Activated T-cell treated with anti-CD3 and anti-CD28 coated beads, Interleukin-2, amount 50 U/mL, for 24 hours (primary cell): ENCODE results near the gene TUBGCP6.
A peak's percentile ranks its signal among the peaks of the same experiment; 100 is the strongest.

Source experiments
- DNase-seq: peaks from one replicate; pipeline ENCODE4 v3.0.0-alpha.2; 2020
- H3K27ac Mint-ChIP-seq: 2 replicates; pipeline ENCODE4 v1.8.0; 2020; ENCODE audit warnings: mild to moderate bottlenecking, mixed read lengths
- H3K27me3 Mint-ChIP-seq: 2 replicates; pipeline ENCODE4 v1.8.0; 2020; ENCODE audit warnings: mixed read lengths
- H3K36me3 Mint-ChIP-seq: 2 replicates; pipeline ENCODE4 v1.8.0; 2020; ENCODE audit warnings: low read depth, mixed read lengths
- H3K4me1 Mint-ChIP-seq: 2 replicates; pipeline ENCODE4 v1.8.0; 2020; ENCODE audit warnings: low read depth, mixed read lengths
- H3K4me3 Mint-ChIP-seq: 2 replicates; pipeline ENCODE4 v1.8.0; 2020; ENCODE audit warnings: mild to moderate bottlenecking, moderate library complexity, mixed read lengths
- H3K9me3 Mint-ChIP-seq: 2 replicates; pipeline ENCODE4 v1.8.0; 2020; ENCODE audit warnings: mixed read lengths

Gene TUBGCP6

DNA sequence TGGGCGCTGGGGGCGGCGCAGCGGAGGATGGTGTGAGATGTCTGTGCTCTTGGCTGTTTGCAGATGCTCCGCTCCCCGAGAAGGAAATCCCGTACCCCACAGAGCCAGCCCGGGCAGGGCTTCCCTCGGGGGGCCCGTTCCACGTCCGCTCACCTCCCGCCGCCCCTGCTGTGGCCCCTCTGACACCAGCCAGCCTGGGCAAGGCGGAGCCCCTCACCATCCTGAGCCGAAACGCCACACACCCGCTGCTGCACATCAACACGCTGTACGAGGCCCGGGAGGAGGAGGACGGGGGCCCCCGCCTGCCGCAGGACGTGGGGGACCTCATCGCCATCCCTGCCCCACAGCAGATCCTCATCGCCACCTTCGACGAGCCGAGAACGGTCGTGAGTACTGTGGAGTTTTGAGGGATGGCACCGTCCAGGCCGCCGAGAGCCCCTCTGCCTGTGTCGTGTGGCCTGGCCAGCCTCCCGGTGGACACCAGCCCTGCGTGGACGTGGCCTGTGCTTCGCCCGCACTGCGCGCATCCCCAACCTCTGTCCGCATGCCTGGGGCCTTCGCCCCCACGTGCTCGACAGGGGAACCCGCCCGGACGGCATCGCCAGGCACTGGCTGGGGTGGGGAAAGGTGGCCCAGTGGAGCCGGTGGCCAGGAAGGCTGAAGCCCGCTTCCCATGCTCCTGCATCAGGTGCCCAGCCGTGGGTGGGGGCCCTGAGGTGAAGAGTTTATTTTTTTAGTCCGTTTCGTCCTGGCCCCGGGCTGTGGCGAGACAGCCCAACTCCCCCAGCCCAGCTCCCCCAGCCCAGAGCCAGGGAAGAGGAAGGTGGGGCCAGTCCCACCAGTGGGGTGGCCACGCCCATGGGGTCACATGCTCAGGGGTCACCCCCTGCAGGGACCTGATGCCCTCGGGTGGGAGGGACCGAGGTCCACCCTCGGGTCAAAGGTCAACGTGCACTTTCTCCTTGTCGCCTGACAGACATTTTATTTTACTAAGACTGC lies 65.7 kb downstream of the TUBGCP6 start:
- H3K4me3 Mint-ChIP-seq, result no peak overlapping the region
- DNase-seq, result no peak
- H3K9me3 Mint-ChIP-seq, result no peaks in the 10 kb centered on the region
- peaks cover 4% of the 10 kb centered on the region for H3K4me1 Mint-ChIP-seq
- no peak overlapping the region for H3K27ac Mint-ChIP-seq
- H3K36me3 Mint-ChIP-seq, result no peaks in the 10 kb centered on the region
- peaks cover 16% of the 10 kb centered on the region for H3K27me3 Mint-ChIP-seq

- no peaks in the 10 kb centered on the region for H3K9me3 Mint-ChIP-seq
- no peak overlapping the region for H3K4me3 Mint-ChIP-seq
- DNase-seq, result no peak
- peaks cover 4% of the 10 kb centered on the region for H3K4me1 Mint-ChIP-seq
- no peak overlapping the region for H3K27ac Mint-ChIP-seq
- H3K36me3 Mint-ChIP-seq, result no peaks in the 10 kb centered on the region
- peaks cover 21% of the 10 kb centered on the region for H3K27me3 Mint-ChIP-seq
Observed at GRCh38 chr22:50178471-50178864, 66.4 kb downstream of the TUBGCP6 start.

DNA sequence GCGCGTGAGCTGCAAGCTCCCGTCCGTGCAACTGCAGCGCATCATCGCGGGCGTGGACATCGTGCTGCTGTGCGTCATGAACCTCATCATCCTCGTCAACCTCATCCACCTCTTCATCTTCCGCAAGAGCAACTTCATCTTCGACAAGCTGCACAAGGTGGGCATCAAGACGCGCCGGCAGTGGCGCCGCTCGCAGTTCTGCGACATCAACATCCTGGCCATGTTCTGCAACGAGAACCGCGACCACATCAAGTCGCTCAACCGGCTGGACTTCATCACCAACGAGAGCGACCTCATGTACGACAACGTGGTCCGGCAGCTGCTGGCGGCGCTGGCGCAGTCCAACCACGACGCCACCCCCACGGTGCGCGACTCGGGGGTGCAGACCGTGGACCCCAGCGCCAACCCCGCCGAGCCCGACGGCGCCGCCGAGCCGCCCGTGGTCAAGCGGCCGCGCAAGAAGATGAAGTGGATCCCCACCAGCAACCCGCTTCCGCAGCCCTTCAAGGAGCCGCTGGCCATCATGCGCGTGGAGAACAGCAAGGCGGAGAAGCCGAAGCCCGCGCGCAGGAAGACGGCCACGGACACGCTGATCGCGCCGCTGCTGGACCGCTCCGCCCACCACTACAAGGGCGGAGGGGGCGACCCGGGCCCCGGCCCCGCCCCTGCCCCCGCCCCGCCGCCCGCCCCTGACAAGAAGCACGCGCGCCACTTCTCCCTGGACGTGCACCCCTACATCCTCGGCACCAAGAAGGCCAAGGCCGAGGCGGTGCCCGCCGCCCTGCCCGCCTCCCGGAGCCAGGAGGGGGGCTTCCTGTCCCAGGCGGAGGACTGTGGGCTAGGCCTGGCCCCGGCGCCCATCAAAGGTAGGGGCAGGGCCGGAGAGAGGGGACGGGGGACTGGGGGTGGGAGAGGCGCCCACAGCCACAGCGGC lies 67.0 kb downstream of the TUBGCP6 start:
- peaks cover 4% of the 10 kb centered on the region for H3K4me1 Mint-ChIP-seq
- H3K36me3 Mint-ChIP-seq, result no peaks in the 10 kb centered on the region
- H3K27ac Mint-ChIP-seq, result no peak overlapping the region
- DNase-seq, result no peak
- H3K4me3 Mint-ChIP-seq, result no peak overlapping the region
- H3K9me3 Mint-ChIP-seq, result no peaks in the 10 kb centered on the region
- peaks cover 28% of the 10 kb centered on the region for H3K27me3 Mint-ChIP-seq

GRCh38 chr22:50176850-50177536 lies 67.8 kb downstream of the TUBGCP6 start:
- Mint-ChIP-seq H3K9me3 (no peaks in the 10 kb centered on the region), H3K4me1 (peaks cover 4% of the 10 kb centered on the region), H3K27ac (no peak overlapping the region), H3K27me3 (peaks cover 33% of the 10 kb centered on the region), H3K36me3 (no peaks in the 10 kb centered on the region), H3K4me3 (no peak overlapping the region)
- no peak for DNase-seq

- H3K27ac Mint-ChIP-seq, result no peak overlapping the region
- peaks cover 4% of the 10 kb centered on the region for H3K4me1 Mint-ChIP-seq
- H3K27me3 Mint-ChIP-seq, result peaks cover 40% of the 10 kb centered on the region
- DNase-seq, result no peak
- H3K36me3 Mint-ChIP-seq, result no peaks in the 10 kb centered on the region
- H3K4me3 Mint-ChIP-seq, result no peak overlapping the region
- no peaks in the 10 kb centered on the region for H3K9me3 Mint-ChIP-seq
Observed at GRCh38 chr22:50175921-50176849, 68.6 kb downstream of the TUBGCP6 start.

- no peaks in the 10 kb centered on the region for H3K36me3 Mint-ChIP-seq
- no peak overlapping the region for H3K4me3 Mint-ChIP-seq
- H3K27me3 Mint-ChIP-seq, result peaks cover 43% of the 10 kb centered on the region
- H3K9me3 Mint-ChIP-seq, result no peaks in the 10 kb centered on the region
- H3K27ac Mint-ChIP-seq, result no peak overlapping the region
- no peak for DNase-seq
- peaks cover 7% of the 10 kb centered on the region for H3K4me1 Mint-ChIP-seq
Observed at GRCh38 chr22:50175191-50175461, 69.7 kb downstream of the TUBGCP6 start.

DNA sequence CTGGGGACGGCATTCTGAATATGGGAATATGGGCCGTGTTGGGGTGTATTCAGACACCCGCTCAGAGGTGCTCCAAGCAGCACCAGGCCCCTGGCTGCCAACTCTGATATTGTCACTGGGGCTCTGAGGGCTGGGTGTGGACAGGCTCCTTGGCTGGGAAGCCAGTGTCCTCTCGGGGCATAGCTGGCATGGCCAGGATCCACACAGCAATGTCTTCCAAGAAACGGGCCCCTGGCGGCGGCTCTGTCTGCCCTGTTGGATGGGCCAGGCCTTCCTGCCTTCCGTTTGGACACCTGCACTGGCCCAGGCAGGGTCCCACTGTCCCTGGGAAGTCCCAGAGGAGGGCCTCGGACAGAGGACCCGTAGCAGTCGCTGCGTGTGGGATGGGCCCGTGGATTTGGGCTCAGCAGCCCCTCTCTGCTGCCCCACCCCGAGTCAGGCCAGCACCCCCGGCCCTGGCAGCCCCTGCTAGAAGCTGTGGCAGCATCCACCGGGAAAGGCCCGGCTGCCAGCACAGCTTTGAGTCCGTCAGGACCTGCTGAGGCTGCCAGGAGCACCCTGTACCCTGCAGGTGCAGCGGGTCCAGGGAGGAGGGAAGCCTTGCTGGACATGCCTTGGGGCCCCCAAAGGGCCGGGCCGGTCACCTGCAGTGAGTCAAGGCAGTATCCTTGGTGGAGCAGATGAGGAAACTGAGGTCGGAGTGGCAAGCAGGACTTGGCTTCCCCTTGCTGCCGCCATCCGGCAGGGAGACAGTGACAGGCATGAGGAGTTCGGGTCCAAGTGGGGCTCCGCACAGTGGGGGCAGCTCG lies 70.2 kb downstream of the TUBGCP6 start:
- Mint-ChIP-seq H3K27ac (no peak overlapping the region), H3K9me3 (no peaks in the 10 kb centered on the region), H3K4me1 (peaks cover 4% of the 10 kb centered on the region), H3K27me3 (peaks cover 40% of the 10 kb centered on the region), H3K4me3 (no peak overlapping the region), H3K36me3 (no peaks in the 10 kb centered on the region)
- DNase-seq, result no peak

DNA sequence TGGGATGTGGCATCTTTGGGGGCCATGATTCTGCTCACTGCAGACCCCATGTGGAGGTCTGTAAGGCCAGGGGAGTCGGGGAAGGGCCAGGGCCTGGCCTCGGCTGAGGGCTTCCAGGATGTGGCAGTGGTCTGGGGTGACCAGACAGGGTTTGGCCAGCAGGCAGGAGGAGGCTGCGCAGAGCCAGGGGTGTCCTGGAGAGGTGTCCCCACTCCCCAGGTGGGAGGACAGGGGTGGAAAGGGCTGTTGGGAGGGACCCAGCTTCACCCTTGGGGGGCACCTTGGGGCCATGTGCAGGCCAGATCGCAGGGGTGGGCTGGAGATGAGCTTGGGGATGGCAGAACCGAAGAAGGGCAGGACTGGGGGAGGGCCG lies 70.9 kb downstream of the TUBGCP6 start:
- peaks cover 6% of the 10 kb centered on the region for H3K4me1 Mint-ChIP-seq
- peaks cover 42% of the 10 kb centered on the region for H3K27me3 Mint-ChIP-seq
- H3K36me3 Mint-ChIP-seq, result no peaks in the 10 kb centered on the region
- H3K4me3 Mint-ChIP-seq, result no peak overlapping the region
- no peaks in the 10 kb centered on the region for H3K9me3 Mint-ChIP-seq
- no peak for DNase-seq
- H3K27ac Mint-ChIP-seq, result no peak overlapping the region

DNA sequence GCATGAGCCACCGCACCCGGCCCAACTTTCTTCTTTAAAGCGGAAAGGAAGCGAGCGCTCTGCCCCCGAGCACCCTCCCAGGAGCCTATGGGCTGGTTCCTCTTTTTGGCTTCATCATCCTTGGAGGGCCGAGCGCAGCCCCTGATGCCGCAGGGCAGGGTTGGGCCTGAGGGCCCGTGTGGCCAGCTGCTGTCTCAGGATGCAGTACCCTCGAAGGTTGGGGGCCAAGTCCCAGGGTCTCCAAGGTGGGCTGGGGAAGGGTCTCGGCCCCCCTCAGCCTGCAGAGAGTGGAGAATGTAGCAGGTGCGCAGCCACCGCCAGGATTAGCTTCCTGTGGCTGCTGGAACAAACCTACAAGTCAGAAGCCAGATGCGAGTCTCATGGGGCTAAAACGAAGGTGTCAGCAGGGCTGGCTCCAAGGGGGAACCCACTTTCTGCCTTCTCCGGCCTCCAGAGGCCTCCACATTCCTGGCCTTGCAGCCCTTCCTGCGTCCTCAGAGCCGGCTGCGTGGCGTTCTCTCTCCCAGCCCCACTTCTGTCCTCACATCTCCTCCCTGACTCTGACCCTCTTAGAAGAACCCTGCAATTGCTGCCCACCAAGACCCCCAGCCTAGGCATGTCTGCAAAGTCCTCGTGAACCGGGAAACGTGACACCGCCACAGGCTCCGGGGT lies 71.4 kb downstream of the TUBGCP6 start:
- H3K4me1 Mint-ChIP-seq, result peaks cover 11% of the 10 kb centered on the region
- H3K27ac Mint-ChIP-seq, result no peak overlapping the region
- no peaks in the 10 kb centered on the region for H3K9me3 Mint-ChIP-seq
- H3K4me3 Mint-ChIP-seq, result no peak overlapping the region
- H3K36me3 Mint-ChIP-seq, result no peaks in the 10 kb centered on the region
- H3K27me3 Mint-ChIP-seq, result peaks cover 47% of the 10 kb centered on the region
- no peak for DNase-seq

- DNase-seq, result no peak
- no peaks in the 10 kb centered on the region for H3K9me3 Mint-ChIP-seq
- no peaks in the 10 kb centered on the region for H3K36me3 Mint-ChIP-seq
- H3K27ac Mint-ChIP-seq, result no peak overlapping the region
- peaks cover 12% of the 10 kb centered on the region for H3K4me1 Mint-ChIP-seq
- peaks cover 52% of the 10 kb centered on the region for H3K27me3 Mint-ChIP-seq
- peak overlapping the region; percentile 12 for H3K4me3 Mint-ChIP-seq
Observed at GRCh38 chr22:50171965-50172421, 72.8 kb downstream of the TUBGCP6 start.

DNA sequence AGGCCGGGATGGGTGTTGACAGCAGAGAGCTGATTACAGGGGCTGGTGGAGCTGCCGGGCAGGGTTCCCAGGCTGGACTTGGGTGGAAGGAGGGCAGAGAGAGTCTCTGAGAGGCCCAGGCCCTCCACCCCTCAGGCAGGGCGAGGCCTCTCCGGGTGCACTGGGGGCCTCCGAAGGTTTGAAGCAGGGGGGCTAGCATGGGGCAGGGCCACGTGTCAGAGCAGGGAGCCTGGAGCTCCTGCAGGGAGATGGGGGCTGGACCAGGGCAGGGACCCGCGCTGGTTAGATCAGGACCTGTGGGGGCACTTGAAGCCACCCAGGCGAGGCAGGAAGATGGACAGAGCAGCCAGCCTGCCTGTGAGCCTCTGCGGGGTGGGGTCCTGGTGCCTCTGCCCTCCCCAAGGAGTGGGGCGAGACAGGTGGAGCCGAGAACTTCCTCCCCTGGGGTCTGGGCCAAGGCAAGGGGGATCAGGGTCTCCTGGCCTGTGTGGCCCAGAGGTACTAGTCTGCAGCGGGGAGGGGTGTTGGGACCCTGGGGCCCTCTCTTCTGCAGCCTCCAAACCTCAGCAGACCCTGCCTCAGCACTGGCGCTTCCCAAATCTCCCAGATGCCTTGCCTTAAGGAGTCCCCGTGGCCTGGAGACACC lies 73.4 kb downstream of the TUBGCP6 start:
- peak overlapping the region; percentile 73 for H3K4me3 Mint-ChIP-seq
- H3K4me1 Mint-ChIP-seq, result peaks cover 12% of the 10 kb centered on the region
- no peak for DNase-seq
- H3K36me3 Mint-ChIP-seq, result no peaks in the 10 kb centered on the region
- peaks cover 50% of the 10 kb centered on the region for H3K27me3 Mint-ChIP-seq
- no peaks in the 10 kb centered on the region for H3K9me3 Mint-ChIP-seq
- H3K27ac Mint-ChIP-seq, result peak overlapping the region; percentile 79
